Glutamatergic neuron (in vitro differentiated cells): ENCODE results near the gene DCUN1D2. TPM values are rescaled to one million over a fixed set of nuclear protein-coding genes. Genes with fewer than 3 reads are reported as not detected.

ENCODE experiments used
- DNase-seq: peaks from one replicate; pipeline ENCODE4 v3.0.0; 2022
- H3K27ac Mint-ChIP-seq: one replicate; pipeline ENCODE4 v1.8.0; 2020; ENCODE audit warnings: mild to moderate bottlenecking, mixed read lengths, inconsistent platforms; ENCODE audit not compliant: unreplicated experiment
- H3K27me3 Mint-ChIP-seq: one replicate; pipeline ENCODE4 v1.8.0; 2020; ENCODE audit warnings: mild to moderate bottlenecking, moderate library complexity, mixed read lengths, inconsistent platforms; ENCODE audit not compliant: unreplicated experiment
- H3K36me3 Mint-ChIP-seq: one replicate; pipeline ENCODE4 v1.8.0; 2020; ENCODE audit warnings: mild to moderate bottlenecking, mixed read lengths, inconsistent platforms; ENCODE audit not compliant: unreplicated experiment
- H3K4me1 Mint-ChIP-seq: one replicate; pipeline ENCODE4 v1.8.0; 2020; ENCODE audit warnings: mild to moderate bottlenecking, low read depth, mixed read lengths, inconsistent platforms; ENCODE audit not compliant: unreplicated experiment
- H3K4me3 Mint-ChIP-seq: one replicate; pipeline ENCODE4 v1.8.0; 2020; ENCODE audit warnings: mild to moderate bottlenecking, mixed read lengths, inconsistent platforms; ENCODE audit not compliant: unreplicated experiment
- H3K9me3 Mint-ChIP-seq: one replicate; pipeline ENCODE4 v1.8.0; 2020; ENCODE audit warnings: mild to moderate bottlenecking, moderate library complexity, mixed read lengths, inconsistent platforms; ENCODE audit not compliant: unreplicated experiment
- CTCF ChIP-seq: fragments of 200-600 bp; sonication (generic); IDR thresholded peaks from one replicate; pipeline ENCODE4 v1.5.0; 2021; ENCODE audit not compliant: partially characterized antibody, unreplicated experiment
- total RNA-seq: library from RNA; stranded (reverse); fragmentation: NEBNext Ultra II Directional; extraction: Animal tissue kit (Norgen Biotek cat#: 25700); gene quantifications from one replicate; pipeline ENCODE4 v1.2.1, GENCODE V29; 2021; ENCODE audit not compliant: unreplicated experiment

DCUN1D2 gene
- total RNA-seq, 1 donor from 2014 or later = 97.7 TPM

GRCh38 chr13:113486698-113487097 is 3.8 kb downstream of the DCUN1D2 start:
- Mint-ChIP-seq H3K27ac (no peak overlapping the region), H3K36me3 (peaks cover 4% of the 10 kb centered on the region), H3K4me1 (peaks cover 45% of the 10 kb centered on the region), H3K9me3 (peaks cover 11% of the 10 kb centered on the region), H3K27me3 (peaks cover 17% of the 10 kb centered on the region), H3K4me3 (peak overlapping the region; percentile 35)
- DNase-seq = no peak
- no peak for TF ChIP-seq CTCF

- Mint-ChIP-seq H3K9me3 (peaks cover 10% of the 10 kb centered on the region), H3K36me3 (peaks cover 4% of the 10 kb centered on the region), H3K27me3 (peaks cover 15% of the 10 kb centered on the region), H3K27ac (no peak overlapping the region), H3K4me1 (peaks cover 45% of the 10 kb centered on the region), H3K4me3 (peak overlapping the region; percentile 42)
- TF ChIP-seq CTCF = no peak
- no peak for DNase-seq
Observed at GRCh38 chr13:113485545-113485944, 5.0 kb downstream of the DCUN1D2 start.

GRCh38 chr13:113483504-113484293 is 6.8 kb downstream of the DCUN1D2 start:
- Mint-ChIP-seq H3K27ac (peak overlapping the region; percentile 30), H3K36me3 (no peaks in the 10 kb centered on the region), H3K27me3 (peaks cover 6% of the 10 kb centered on the region), H3K4me3 (peak overlapping the region; percentile 59), H3K9me3 (peaks cover 2% of the 10 kb centered on the region), H3K4me1 (peaks cover 35% of the 10 kb centered on the region)
- TF ChIP-seq CTCF = no peak
- no peak for DNase-seq

- Mint-ChIP-seq H3K9me3 (peaks cover 2% of the 10 kb centered on the region), H3K27ac (peak overlapping the region; percentile 30), H3K27me3 (peaks cover 4% of the 10 kb centered on the region), H3K4me3 (peak overlapping the region; percentile 31), H3K4me1 (peaks cover 29% of the 10 kb centered on the region), H3K36me3 (no peaks in the 10 kb centered on the region)
- no peak for TF ChIP-seq CTCF
- DNase-seq = no peak
Observed at GRCh38 chr13:113483081-113483480, 7.4 kb downstream of the DCUN1D2 start.

- no peaks in the 10 kb centered on the region for H3K36me3 Mint-ChIP-seq
- H3K27me3 Mint-ChIP-seq = peaks cover 4% of the 10 kb centered on the region
- no peak for TF ChIP-seq CTCF
Observed at GRCh38 chr13:113479179-113479578, 11.3 kb downstream of the DCUN1D2 start.

More at GRCh38 chr13:113479179-113479578, 11.3 kb downstream of the DCUN1D2 start:
- Mint-ChIP-seq H3K27ac (no peak overlapping the region), H3K4me3 (no peak overlapping the region), H3K9me3 (peaks cover 2% of the 10 kb centered on the region), H3K4me1 (peaks cover 7% of the 10 kb centered on the region)
- no peak for DNase-seq
